Measurements from ENCODE around the gene CCDC88A. TPM values are rescaled to one million over a fixed set of nuclear protein-coding genes. Genes with fewer than 3 reads are reported as not detected.
A peak's percentile ranks its signal among the peaks of the same experiment; 100 is the strongest.
"Not testable (repeated sequence)": the region's sequence is repeated elsewhere in the genome, so short reads cannot be mapped to it uniquely, and the experiment has no call there.

Gene CCDC88A
- total and polyA plus RNA-seq, 2 donors (not counting 3 experiments of a cell fraction or from before 2014, with no cell fraction given) = 21.1 to 77.4 TPM

- peaks cover 10% of the 10 kb centered on the region for H3K4me1 ChIP-seq (ENCODE audit: control insufficient read depth, extremely low read depth, insufficient read depth, low read length)
- H3K79me2 ChIP-seq (ENCODE audit: control insufficient read depth, insufficient read depth, low read length) = no peaks in the 10 kb centered on the region
- H2AFZ ChIP-seq (ENCODE audit: low read depth, low read length) = peak overlapping the region; percentile 59
- peak overlapping the region; percentile 60 for H3K9ac ChIP-seq (replicated peaks; ENCODE audit: extremely low read depth, insufficient read depth, low read length)
- peak overlapping the region; percentile 13 to 78 (median 58) for H3K4me3 ChIP-seq (replicated peaks in 1 of 3; ENCODE audit: insufficient read depth in 1 of 3, low read depth in 1 of 3, low read length in 3 of 3)
- H3K27ac ChIP-seq (ENCODE audit: insufficient read depth, low read depth, low read length) = peak overlapping the region; percentile 7
- H3K27me3 ChIP-seq (ENCODE audit: control insufficient read depth in 2 of 2, insufficient read depth in 2 of 2, low read length in 2 of 2) = no peaks in the 10 kb centered on the region
- no peak for FAIRE-seq
- intact Hi-C loops (cut with micrococcal nuclease) (loop anchor here (2.0 to 5.0 kb wide), 3 partner anchors 36 to 244 kb away; partner anchors contain the start of genes CLHC1 and RPS27A), dilution Hi-C loops (cut with MboI; ENCODE audit: extremely low pct_ligation_motif_present, low sequenced_read_pairs) (no loop called here)
- no peaks in the 10 kb centered on the region for H3K9me3 ChIP-seq (replicated peaks; ENCODE audit: control insufficient read depth, insufficient read depth, low read length)
- H3K9me1 ChIP-seq (replicated peaks; ENCODE audit: control insufficient read depth, extremely low read depth, insufficient read depth, low read length) = no peaks in the 10 kb centered on the region
- POLR2A ChIA-PET = interaction anchor here (0.7 kb wide), 1 partner anchor 13 kb away, joined by 4 read pairs; no protein-coding TSS in a partner anchor
- no peak for DNase-seq (ENCODE audit: low read depth, low spot score)
- H4K20me1 ChIP-seq (replicated peaks; ENCODE audit: control insufficient read depth, extremely low read depth, insufficient read depth, low read length) = no peaks in the 10 kb centered on the region
- BruUV-seq (replicated peaks) = TSS peak; percentile 84
- peak overlapping the region; percentile 92 for H3K4me2 ChIP-seq (ENCODE audit: insufficient read depth, low read length)
- H3K36me3 ChIP-seq (ENCODE audit: control insufficient read depth in 2 of 2, extremely low read depth in 1 of 2, insufficient read depth in 2 of 2, low read length in 2 of 2) = peaks cover 0 to 1% of the 10 kb centered on the region in 2 experiments
- TF ChIP-seq GATA2 (IDR thresholded peaks at IDR 0.05; ENCODE audit: insufficient read depth, insufficient read length, low read depth, low read length) (no peak), POLR2AphosphoS5 (IDR thresholded peaks at IDR 0.05; ENCODE audit: insufficient read depth, low read depth, low read length) (no peak), CTCF (IDR thresholded peaks at IDR 0.05; ENCODE audit: extremely low read depth in 1 of 2, insufficient read depth in 1 of 2, low read depth in 1 of 2, low read length in 2 of 2) (no peak), EZH2 (IDR thresholded peaks at IDR 0.05; ENCODE audit: borderline replicate concordance, low read depth, low read length, severe bottlenecking) (no peak)
- CTCF ChIA-PET = interaction anchor here (0.8 to 1.6 kb wide), 4 partner anchors 10 to 369 kb away, joined by 3 to 4 read pairs (median 4); partner anchors contain the start of gene PPP4R3B
Measured at GRCh38 chr2:55268288-55268906, 151.3 kb downstream of the CCDC88A start.

- DNase-seq (ENCODE audit: low read depth, low spot score); POLR2A ChIA-PET; dilution Hi-C loops (cut with MboI; ENCODE audit: extremely low pct_ligation_motif_present, low sequenced_read_pairs); H4K20me1 ChIP-seq (replicated peaks; ENCODE audit: control insufficient read depth, extremely low read depth, insufficient read depth, low read length); H2AFZ ChIP-seq (ENCODE audit: low read depth, low read length); H3K4me1 ChIP-seq (ENCODE audit: control insufficient read depth, extremely low read depth, insufficient read depth, low read length); H3K4me2 ChIP-seq (ENCODE audit: insufficient read depth, low read length); FAIRE-seq; H3K27me3 ChIP-seq (ENCODE audit: control insufficient read depth in 2 of 2, insufficient read depth in 2 of 2, low read length in 2 of 2); H3K79me2 ChIP-seq (ENCODE audit: control insufficient read depth, insufficient read depth, low read length); H3K9ac ChIP-seq (replicated peaks; ENCODE audit: extremely low read depth, insufficient read depth, low read length); H3K27ac ChIP-seq (ENCODE audit: insufficient read depth, low read depth, low read length); H3K36me3 ChIP-seq (ENCODE audit: control insufficient read depth in 2 of 2, extremely low read depth in 1 of 2, insufficient read depth in 2 of 2, low read length in 2 of 2); intact Hi-C loops (cut with micrococcal nuclease); H3K9me3 ChIP-seq (replicated peaks; ENCODE audit: control insufficient read depth, insufficient read depth, low read length); BruUV-seq (replicated peaks); H3K9me1 ChIP-seq (replicated peaks; ENCODE audit: control insufficient read depth, extremely low read depth, insufficient read depth, low read length); H3K4me3 ChIP-seq (replicated peaks in 1 of 3; ENCODE audit: insufficient read depth in 1 of 3, low read depth in 1 of 3, low read length in 3 of 3): not testable (repeated sequence)
- CTCF ChIA-PET = interaction anchor here (0.6 to 3.4 kb wide), 4 partner anchors 12 to 360 kb away, joined by 3 to 13 read pairs (median 4); no protein-coding TSS in a partner anchor
Measured at GRCh38 chr2:55259586-55259985, 160.1 kb downstream of the CCDC88A start.

All from endothelial cell of umbilical vein (primary cell).